Astrocyte (in vitro differentiated cells and primary cell): ENCODE data around the gene DNASE1L3. TPM values are rescaled to one million over a fixed set of nuclear protein-coding genes. Genes with fewer than 3 reads are reported as not detected.

ENCODE experiments used
- DNase-seq: peaks from one replicate; pipeline ENCODE4 v3.0.0-alpha.2; 2010; ENCODE audit warnings: low read depth
- FAIRE-seq: peaks from 2 replicates; lab custom pipeline; 2011; peaks lifted over from hg19 to GRCh38; lab: Jason Lieb, UNC
- H2AFZ ChIP-seq: 2 replicates; pipeline ENCODE4 v1.6.0; 2012; ENCODE audit warnings: low read depth, low read length, inconsistent platforms
- H3K27ac ChIP-seq: 2 replicates; pipeline ENCODE4 v1.5.1; 2011; ENCODE audit warnings: low read depth, low read length, inconsistent platforms
- H3K27me3 ChIP-seq: 2 replicates; pipeline ENCODE4 v1.6.0; 2011; ENCODE audit warnings: low read length, inconsistent platforms; ENCODE audit not compliant: insufficient read depth
- H3K36me3 ChIP-seq: 2 replicates; pipeline ENCODE4 v1.5.1; 2011; ENCODE audit warnings: low read length, inconsistent platforms; ENCODE audit not compliant: insufficient read depth
- H3K4me1 ChIP-seq: 2 replicates; pipeline ENCODE4 v1.5.1; 2011; ENCODE audit warnings: low read length, inconsistent platforms; ENCODE audit not compliant: insufficient read depth
- H3K4me2 ChIP-seq: 2 replicates; pipeline ENCODE4 v1.6.0; 2012; ENCODE audit warnings: low read length, inconsistent platforms
- H3K4me3 ChIP-seq: 2 replicates; pipeline ENCODE4 v1.5.1; 2011; ENCODE audit warnings: low read depth, mild to moderate bottlenecking, low read length, inconsistent platforms; ENCODE audit not compliant: insufficient read depth
- H3K79me2 ChIP-seq: 2 replicates; pipeline ENCODE4 v1.6.0; 2012; ENCODE audit warnings: mild to moderate bottlenecking, low read length, inconsistent platforms; ENCODE audit not compliant: insufficient read depth
- H3K9ac ChIP-seq: 2 replicates; pipeline ENCODE4 v1.6.0; 2012; ENCODE audit warnings: mild to moderate bottlenecking, low read length, inconsistent platforms
- H3K9me3 ChIP-seq: 2 replicates; pipeline ENCODE4 v1.5.1; 2012; ENCODE audit warnings: low read depth, mild to moderate bottlenecking, low read length, inconsistent platforms; ENCODE audit not compliant: insufficient read depth
- H4K20me1 ChIP-seq: 2 replicates; pipeline ENCODE4 v1.6.0; 2012; ENCODE audit warnings: low read length, inconsistent platforms; ENCODE audit not compliant: insufficient read depth
- H3K27ac Mint-ChIP-seq: one replicate; pipeline ENCODE4 v1.8.0; 2021; ENCODE audit warnings: mild to moderate bottlenecking, mixed read lengths; ENCODE audit not compliant: unreplicated experiment
- H3K27me3 Mint-ChIP-seq: one replicate; pipeline ENCODE4 v1.8.0; 2021; ENCODE audit warnings: low read depth, mixed read lengths; ENCODE audit not compliant: unreplicated experiment
- H3K36me3 Mint-ChIP-seq: one replicate; pipeline ENCODE4 v1.8.0; 2021; ENCODE audit warnings: low read depth, mixed read lengths; ENCODE audit not compliant: unreplicated experiment
- H3K4me1 Mint-ChIP-seq: one replicate; pipeline ENCODE4 v1.8.0; 2021; ENCODE audit warnings: low read depth, mixed read lengths; ENCODE audit not compliant: unreplicated experiment
- H3K4me3 Mint-ChIP-seq: one replicate; pipeline ENCODE4 v1.8.0; 2021; ENCODE audit warnings: mild to moderate bottlenecking, moderate library complexity, mixed read lengths; ENCODE audit not compliant: unreplicated experiment
- H3K9me3 Mint-ChIP-seq: one replicate; pipeline ENCODE4 v1.8.0; 2021; ENCODE audit warnings: mild to moderate bottlenecking, mixed read lengths; ENCODE audit not compliant: unreplicated experiment
- EZH2 ChIP-seq: IDR thresholded peaks from 2 replicates; pipeline ENCODE4 v1.6.1; 2012; ENCODE audit warnings: mild to moderate bottlenecking, low read length, inconsistent platforms; ENCODE audit not compliant: insufficient read depth
- total RNA-seq: library from RNA; stranded (reverse); gene quantifications from 2 replicates; pipeline ENCODE4 v1.2.1, GENCODE V29; 2021
- TF ChIP-seq, protein P1 (sequence below): IDR thresholded peaks from 2 replicates; pipeline ENCODE4 v1.5.1; 2011; ENCODE audit warnings: low read depth, mild to moderate bottlenecking, inconsistent platforms, low read length, moderate library complexity; ENCODE audit not compliant: insufficient read depth

The DNASE1L3 gene
- total RNA-seq, 1 donor from 2014 or later: not detected

GRCh38 chr3:58171126-58171525, 39.6 kb downstream of the DNASE1L3 start:
- Histone ChIP-seq H3K79me2 (no peaks in the 10 kb centered on the region), H3K9ac (no peak overlapping the region), H3K36me3 (peaks cover 32% of the 10 kb centered on the region), H3K4me3 (no peak overlapping the region), H3K27me3 (no peaks in the 10 kb centered on the region), H3K27ac (no peak overlapping the region), H4K20me1 (peaks cover 30% of the 10 kb centered on the region), H3K4me1 (peaks cover 20% of the 10 kb centered on the region), H3K9me3 (no peaks in the 10 kb centered on the region), H2AFZ (no peak overlapping the region), H3K4me2 (no peak overlapping the region)
- FAIRE-seq (no peak), DNase-seq (no peak)
- Mint-ChIP-seq H3K9me3 (no peaks in the 10 kb centered on the region), H3K4me3 (no peak overlapping the region), H3K27ac (no peak overlapping the region), H3K27me3 (no peaks in the 10 kb centered on the region), H3K36me3 (peaks cover 16% of the 10 kb centered on the region), H3K4me1 (peaks cover 30% of the 10 kb centered on the region)
- TF ChIP-seq, protein P1, sequence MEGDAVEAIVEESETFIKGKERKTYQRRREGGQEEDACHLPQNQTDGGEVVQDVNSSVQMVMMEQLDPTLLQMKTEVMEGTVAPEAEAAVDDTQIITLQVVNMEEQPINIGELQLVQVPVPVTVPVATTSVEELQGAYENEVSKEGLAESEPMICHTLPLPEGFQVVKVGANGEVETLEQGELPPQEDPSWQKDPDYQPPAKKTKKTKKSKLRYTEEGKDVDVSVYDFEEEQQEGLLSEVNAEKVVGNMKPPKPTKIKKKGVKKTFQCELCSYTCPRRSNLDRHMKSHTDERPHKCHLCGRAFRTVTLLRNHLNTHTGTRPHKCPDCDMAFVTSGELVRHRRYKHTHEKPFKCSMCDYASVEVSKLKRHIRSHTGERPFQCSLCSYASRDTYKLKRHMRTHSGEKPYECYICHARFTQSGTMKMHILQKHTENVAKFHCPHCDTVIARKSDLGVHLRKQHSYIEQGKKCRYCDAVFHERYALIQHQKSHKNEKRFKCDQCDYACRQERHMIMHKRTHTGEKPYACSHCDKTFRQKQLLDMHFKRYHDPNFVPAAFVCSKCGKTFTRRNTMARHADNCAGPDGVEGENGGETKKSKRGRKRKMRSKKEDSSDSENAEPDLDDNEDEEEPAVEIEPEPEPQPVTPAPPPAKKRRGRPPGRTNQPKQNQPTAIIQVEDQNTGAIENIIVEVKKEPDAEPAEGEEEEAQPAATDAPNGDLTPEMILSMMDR: no peak
- no peak for TF ChIP-seq EZH2

- H3K36me3 ChIP-seq: peaks cover 32% of the 10 kb centered on the region
- no peaks in the 10 kb centered on the region for H3K79me2 ChIP-seq
- Mint-ChIP-seq H3K27me3 (no peaks in the 10 kb centered on the region), H3K4me3 (no peak overlapping the region), H3K27ac (no peak overlapping the region), H3K36me3 (peaks cover 20% of the 10 kb centered on the region), H3K4me1 (peaks cover 33% of the 10 kb centered on the region), H3K9me3 (no peaks in the 10 kb centered on the region)
- no peaks in the 10 kb centered on the region for H3K27me3 ChIP-seq
- H3K9me3 ChIP-seq: no peaks in the 10 kb centered on the region
- H3K4me3 ChIP-seq: no peak overlapping the region
- peaks cover 36% of the 10 kb centered on the region for H4K20me1 ChIP-seq
- TF ChIP-seq, protein P1: no peak
- no peak for TF ChIP-seq EZH2
- no peak overlapping the region for H3K9ac ChIP-seq
- no peak for DNase-seq
- H3K4me1 ChIP-seq: peaks cover 21% of the 10 kb centered on the region
- H3K27ac ChIP-seq: no peak overlapping the region
- H3K4me2 ChIP-seq: no peak overlapping the region
- no peak for FAIRE-seq
- no peak overlapping the region for H2AFZ ChIP-seq
These were observed 40.4 kb downstream of the DNASE1L3 start for GRCh38 chr3:58170376-58170775.

GRCh38 chr3:58169371-58169770, 41.4 kb downstream of the DNASE1L3 start:
- no peaks in the 10 kb centered on the region for H3K27me3 ChIP-seq
- no peak overlapping the region for H3K4me3 ChIP-seq
- no peak for TF ChIP-seq EZH2
- TF ChIP-seq, protein P1: no peak
- H3K4me2 ChIP-seq: no peak overlapping the region
- H3K27ac ChIP-seq: no peak overlapping the region
- H2AFZ ChIP-seq: no peak overlapping the region
- Mint-ChIP-seq H3K27me3 (no peaks in the 10 kb centered on the region), H3K4me3 (no peak overlapping the region), H3K9me3 (no peaks in the 10 kb centered on the region), H3K36me3 (peaks cover 20% of the 10 kb centered on the region), H3K27ac (no peak overlapping the region), H3K4me1 (peaks cover 32% of the 10 kb centered on the region)
- H3K36me3 ChIP-seq: peaks cover 32% of the 10 kb centered on the region
- H4K20me1 ChIP-seq: peaks cover 46% of the 10 kb centered on the region
- DNase-seq: no peak
- peaks cover 23% of the 10 kb centered on the region for H3K4me1 ChIP-seq
- H3K9me3 ChIP-seq: no peaks in the 10 kb centered on the region
- no peak for FAIRE-seq
- H3K9ac ChIP-seq: no peak overlapping the region
- H3K79me2 ChIP-seq: no peaks in the 10 kb centered on the region
